NK-92 treated with Interleukin-12 subunit alpha and Interleukin-12 subunit beta, amount 100 ng/mL, for 24 hours (cell line): ENCODE data around the gene CALY.

Source experiments
- DNase-seq: peaks from one replicate; lab custom pipeline; 2025; lab: John Stamatoyannopoulos, UW

The CALY gene

DNA sequence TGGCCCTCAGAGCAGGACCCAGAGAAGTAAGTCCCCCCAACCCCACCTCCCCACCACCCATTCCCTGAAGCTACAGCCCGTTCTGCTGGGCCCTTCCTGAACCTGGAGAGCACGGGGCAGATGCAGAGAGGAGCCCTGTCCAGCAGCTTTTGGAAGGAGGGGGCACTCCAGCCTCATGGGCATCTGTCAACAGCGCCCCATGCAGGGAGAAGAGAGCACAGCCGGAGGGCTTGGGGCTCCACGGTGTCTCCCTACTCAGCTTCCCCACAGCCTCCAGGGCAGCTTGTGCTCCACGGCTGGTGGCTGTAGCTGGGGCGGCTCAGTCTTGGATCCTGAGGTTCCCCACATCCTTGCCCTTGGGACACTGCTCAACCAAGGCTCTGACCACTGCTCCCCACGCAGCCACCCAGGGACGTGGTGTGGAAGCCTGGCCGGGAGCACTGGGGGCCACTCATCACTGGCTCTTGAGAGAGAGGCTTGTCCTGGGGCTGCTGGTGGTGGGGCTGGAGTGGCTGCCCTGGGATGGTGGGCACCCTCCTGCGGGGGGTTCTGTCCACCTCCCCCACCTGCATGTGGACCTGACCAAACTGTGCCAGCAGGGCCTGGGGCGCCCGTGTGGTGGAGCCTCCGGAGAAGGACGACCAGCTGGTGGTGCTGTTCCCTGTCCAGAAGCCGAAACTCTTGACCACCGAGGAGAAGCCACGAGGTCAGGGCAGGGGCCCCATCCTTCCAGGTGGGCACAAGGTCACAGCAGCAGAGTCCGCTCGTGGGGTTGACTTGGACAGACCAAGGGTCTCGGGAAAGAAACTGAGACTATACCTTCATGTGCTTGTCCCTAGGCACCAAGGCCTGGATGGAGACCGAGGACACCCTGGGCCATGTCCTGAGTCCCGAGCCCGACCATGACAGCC, 15.0 kb upstream of the CALY start:
- DNase-seq, result no peak

DNA sequence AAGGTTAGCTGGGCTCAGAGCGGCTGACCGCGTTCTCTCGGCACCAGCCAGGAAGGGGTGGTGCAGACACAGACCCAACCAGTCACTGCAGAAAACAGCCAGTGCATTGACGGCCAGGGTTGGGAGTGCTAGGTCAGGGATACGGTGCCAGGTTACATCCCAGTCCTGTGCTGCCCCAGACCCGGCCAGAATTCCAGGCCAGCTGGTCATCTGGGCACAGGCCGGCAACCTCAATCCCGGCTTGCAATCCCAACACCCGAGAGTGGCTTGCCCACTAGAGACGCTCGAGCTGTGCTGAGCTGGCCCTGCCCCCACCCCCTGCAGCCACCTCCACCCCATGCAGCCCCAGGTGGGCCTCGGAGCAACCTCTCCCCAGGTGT, 14.2 kb upstream of the CALY start:
- no peak for DNase-seq

DNA sequence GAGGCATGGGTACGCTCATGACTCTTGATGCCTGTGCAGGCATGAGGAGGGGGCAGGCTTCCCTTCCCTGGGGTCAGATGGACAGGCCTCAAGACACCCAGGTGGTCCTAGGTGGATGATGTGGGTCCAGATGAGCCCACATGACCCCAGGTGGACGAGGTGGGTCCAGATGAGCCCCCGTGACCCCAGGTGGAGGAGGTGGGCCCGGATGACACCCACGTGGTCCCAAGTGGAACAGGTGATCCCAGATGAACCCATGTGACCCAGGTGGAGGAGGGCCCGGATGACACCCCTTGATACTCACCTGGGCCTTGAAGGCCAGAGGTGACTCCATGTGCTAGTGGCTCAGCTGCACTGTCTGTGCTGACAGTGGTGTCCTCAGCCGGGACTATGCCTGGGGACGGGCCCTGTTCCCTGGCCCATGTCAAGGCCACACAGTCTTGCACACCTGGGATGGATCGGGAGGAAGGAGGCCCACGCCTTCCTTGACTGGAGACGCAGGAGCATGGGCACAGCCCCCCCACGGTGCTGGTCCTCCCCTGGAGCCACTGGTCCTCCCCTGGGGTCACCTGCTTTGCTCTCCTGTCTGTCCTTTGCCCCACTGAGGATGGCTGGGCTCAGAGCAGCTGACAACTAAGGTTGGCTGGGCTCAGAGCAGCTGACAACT, 13.7 kb upstream of the CALY start:
- DNase-seq, result no peak

DNA sequence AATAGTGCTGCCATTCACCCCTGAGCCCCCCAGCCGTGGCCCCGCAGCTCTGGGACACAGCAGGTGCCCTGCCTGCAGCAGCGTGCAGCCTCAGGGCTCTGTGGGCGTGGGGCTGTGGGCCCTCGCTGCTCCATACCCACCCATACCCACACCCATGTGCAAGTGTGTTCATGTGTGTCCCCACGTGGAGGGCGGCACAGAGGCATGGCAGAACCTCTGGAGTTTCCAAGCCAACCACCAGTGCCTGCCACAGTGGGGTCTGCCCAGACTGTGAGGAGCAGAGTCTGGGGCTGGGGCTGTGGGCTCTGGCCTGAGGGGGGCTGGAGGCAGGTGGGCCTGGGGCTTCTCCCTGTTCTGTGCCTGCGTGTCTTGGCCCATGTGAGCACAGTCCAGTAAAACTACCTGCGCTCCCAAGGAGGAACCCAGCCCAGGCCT, 12.9 kb upstream of the CALY start:
- DNase-seq, result no peak

DNA sequence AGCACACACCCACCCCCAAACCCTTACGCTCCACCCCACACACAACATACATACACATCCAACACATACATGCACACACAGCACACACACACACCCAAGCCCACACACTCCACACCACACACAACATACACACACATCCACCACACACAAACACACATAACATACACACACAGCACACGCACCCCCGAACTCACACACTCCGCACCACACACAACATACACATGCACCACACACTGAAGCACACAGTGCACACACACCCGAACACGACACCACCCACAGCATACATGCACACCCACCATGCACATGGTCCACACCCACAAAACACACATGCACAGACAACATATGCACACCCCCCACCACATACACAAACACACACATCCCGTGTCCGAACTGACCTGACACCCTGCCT, 12.5 kb upstream of the CALY start:
- DNase-seq, result no peak

DNA sequence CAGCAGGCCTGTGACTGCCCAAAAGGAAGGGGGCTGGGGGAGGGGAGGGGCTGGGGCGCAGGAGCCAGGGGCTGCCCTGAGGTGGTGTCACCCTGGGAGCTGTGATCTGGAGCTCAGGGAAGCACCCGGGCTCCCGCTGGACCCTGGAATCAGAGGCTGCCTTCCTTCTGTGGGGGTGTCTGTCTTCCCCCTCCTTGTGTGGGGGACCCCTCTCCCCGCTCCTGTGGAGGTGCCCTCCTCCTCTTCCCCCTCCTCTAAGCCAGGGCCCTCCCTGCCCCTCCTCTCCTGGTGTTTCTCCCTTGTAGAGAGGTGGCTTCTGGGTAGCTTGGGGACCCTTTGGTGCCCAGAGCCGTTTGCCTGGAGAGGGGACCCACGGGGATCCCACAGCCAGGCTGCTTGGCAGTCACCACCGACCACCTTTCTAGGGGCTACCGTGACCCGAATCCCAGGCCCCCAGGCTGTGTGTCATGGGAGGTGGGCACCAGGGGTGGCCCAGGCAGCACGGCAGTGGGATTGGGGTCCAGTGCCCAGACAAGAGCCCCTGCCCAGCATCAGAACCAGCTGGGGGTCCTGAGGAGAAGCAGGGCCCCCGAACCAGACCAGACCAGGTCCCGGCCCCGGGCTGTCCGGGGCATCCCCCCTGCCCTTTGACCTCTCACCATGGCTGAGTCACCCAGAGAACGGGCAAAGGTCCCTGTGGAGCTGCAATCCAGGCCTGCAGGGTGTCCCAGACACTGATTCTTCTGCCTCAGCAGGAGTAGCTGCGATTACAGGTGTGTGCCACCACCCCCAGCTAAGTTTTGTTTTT, 11.2 kb upstream of the CALY start:
- no peak for DNase-seq

DNA sequence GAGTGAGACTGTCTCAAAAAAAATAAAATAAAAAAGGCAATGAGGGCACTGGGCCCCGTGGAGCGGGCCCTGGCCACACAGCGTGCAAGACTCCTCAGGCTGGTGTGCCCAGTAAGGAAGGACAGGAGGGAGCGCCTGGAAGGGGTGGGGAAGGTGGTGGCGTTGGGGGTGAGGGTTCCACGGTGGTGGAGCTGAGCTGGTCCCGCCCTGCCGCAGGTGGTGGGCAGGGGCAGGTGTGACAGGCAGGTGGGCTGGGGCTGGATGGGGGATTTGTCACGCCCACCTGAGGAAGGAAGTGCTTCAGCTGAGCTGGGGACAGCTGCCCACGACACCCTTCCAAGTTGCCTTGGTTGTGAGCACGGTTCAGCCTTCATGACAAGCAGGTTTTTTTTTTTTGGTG, 9.7 kb upstream of the CALY start:
- no peak for DNase-seq

DNA sequence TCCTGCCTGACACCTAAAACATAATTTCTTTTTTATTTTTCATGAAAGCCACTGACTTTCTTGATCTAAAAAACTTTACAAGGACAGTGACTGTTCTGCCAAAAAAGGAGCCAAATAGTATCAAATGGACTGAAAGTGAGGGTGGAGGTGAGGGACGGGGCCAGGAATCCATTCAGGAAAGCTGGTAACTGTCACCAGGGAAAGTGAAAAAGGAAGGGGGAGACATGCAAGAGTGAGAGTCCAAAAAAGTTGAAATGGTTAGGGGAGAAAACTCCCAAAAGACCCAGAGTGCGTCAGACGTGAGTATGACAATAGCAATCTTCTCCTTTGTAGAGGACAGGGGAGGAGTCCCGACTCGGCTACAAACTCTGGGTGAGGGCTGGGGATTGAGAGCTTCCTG, 7.5 kb upstream of the CALY start:
- no peak for DNase-seq

DNA sequence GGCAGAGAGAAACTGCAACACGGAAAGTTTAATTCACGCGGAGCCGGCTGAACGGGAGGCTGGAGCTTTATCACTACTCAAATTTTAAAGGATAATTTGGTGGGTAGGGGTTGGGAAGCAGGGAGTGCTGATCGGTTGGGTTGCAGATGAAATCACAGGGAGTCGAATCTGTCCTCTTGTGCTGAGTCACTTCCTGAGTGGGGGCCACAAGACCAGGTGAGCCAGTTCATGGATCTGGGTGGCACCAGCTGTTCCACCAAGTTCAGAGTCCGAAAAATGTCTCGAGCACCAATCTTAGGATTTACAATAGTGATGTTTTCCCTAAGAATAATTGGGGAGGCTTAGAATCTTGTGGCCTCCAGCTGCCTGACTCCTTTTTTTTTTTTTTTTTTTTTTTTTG, 6.9 kb upstream of the CALY start:
- DNase-seq, result no peak

DNA sequence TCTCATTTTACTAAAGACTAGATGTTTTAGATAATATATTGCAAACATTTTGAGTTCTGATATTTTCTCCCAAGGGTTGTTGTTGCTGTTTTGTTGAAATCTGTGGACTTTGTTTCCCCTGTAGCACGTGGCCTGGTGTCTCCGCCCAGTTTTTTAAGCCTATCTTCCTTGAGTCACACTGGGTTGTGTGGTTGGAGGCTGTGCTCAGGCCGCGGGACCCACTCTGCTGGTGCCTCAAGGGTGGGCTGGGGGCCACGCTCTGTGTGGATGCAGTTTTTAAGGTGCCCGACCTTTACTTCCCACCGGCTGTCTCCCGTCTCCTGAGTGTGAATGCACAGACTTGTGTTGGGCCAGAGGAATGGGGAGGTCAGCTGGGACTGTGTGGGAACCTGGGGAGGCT, 6.2 kb upstream of the CALY start:
- DNase-seq, result no peak

DNA sequence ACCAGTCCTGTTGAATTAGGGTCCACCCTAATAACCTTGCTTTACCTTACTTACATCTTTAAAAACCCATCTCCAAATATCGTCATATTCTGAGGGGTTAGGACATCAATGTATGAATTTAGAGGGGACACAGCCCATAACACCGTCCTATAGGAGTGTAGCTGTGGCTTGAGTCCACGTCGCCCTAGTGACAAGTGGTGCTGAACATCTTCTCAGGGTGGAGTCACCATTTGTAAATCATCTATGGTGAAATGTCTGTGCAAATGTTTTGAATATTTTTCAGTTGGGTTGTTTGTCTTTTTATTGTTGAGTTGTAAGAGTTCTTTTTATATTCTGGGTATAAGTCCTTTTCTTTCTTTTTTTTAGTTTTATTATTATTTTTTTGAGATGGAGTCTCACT, 5.3 kb upstream of the CALY start:
- no peak for DNase-seq

DNA sequence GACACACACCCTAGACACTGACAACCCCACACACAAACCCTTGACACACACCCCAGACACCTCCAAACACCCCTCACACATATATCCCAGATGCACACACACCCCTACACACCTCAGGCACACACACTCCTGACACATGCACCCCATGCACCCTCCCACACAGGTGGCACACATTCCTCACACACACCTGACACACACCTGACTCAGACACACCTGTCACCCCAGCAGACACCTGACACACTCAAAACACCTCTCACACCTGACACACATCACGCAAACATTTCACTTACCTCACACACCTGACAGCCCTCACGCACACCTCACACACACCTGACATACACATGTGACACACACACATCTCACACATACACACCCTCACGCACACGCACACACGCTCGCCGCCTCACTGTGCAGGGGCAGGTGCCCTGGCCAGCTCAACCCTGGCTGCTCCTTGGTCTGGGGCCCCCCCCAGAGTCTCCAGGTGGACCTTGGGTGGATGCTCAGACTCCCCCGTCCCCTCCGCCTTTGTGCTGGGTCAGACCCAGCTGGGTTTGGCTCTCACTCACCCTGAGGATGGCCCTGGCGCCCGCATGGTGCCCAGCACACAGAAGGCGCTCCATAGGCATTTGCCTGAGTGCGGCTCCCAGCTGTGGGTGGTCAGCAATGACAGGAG, 3.1 kb upstream of the CALY start:
- no peak for DNase-seq

DNA sequence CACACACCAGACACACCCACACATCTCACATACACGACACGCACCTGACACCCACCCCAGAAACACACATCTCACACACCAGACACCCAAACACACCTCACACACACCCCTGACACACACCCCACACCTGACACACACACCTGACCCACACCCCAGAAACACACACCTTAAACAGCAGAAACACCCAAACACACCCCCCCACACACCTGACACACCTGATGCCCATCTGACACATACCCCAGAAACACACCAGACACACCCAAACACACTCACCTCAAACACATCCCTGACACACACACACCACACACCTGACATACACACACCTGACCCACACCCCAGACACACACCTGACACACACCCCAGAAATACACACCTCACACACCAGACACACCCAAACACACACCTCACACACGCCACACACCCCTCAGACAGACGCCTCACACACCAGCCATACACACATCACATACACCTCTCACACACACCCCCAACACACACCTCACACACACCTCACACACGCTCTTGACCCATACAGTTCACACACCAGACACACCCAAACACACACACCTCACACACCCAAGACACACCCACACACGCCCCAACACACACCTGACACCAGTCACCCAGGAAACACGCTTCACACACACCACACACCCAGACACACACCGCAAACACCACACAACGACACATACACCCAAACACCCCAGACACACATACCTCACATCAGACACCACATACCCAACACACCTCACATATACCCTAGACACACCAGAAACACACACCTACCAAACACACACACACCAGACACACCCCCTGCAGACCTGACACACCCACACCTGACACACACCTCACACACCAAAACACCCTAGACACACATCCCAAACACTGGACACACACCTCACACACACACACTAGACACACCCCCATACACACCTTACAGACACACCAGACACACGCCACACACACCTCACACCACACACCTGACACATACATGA, 1.7 kb upstream of the CALY start:
- no peak for DNase-seq

DNA sequence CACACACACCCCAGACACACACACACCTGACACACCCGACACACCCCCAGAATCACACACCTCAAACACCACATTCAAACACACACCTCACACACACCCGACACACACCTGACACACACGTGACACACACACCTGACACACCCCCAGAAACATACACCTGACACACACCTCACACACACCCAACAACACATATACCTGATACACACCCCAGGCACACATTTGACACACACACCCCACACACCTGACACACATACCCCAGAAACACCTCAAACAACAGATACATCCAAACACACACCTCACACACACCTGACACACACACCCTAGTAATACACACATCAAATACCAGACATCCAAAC, 652 bp upstream of the CALY start:
- no peak for DNase-seq

DNA sequence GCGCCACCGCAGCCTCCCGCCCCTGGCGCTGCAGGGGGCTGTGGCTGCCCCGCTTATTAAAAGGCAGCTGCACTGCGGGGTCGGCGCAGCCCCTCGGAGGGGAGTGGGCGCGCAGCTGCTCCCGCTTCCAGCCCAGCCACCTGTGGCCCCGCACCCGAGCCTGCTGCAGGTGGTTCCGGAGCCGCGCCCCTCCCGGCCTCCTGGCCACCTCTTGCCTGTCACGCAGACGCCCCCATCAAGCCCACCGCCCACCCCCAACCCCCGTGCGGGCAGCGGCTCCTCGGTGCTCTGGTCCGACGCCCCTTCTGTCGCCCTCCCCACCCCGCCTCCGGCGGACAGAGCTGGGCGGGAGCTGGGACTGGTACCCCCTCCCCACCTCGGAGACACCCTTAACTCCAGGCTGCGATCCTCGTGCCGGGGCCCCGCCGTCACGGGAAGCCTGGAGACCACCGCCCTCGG, 549 bp downstream of the CALY start:
- no peak for DNase-seq

DNA sequence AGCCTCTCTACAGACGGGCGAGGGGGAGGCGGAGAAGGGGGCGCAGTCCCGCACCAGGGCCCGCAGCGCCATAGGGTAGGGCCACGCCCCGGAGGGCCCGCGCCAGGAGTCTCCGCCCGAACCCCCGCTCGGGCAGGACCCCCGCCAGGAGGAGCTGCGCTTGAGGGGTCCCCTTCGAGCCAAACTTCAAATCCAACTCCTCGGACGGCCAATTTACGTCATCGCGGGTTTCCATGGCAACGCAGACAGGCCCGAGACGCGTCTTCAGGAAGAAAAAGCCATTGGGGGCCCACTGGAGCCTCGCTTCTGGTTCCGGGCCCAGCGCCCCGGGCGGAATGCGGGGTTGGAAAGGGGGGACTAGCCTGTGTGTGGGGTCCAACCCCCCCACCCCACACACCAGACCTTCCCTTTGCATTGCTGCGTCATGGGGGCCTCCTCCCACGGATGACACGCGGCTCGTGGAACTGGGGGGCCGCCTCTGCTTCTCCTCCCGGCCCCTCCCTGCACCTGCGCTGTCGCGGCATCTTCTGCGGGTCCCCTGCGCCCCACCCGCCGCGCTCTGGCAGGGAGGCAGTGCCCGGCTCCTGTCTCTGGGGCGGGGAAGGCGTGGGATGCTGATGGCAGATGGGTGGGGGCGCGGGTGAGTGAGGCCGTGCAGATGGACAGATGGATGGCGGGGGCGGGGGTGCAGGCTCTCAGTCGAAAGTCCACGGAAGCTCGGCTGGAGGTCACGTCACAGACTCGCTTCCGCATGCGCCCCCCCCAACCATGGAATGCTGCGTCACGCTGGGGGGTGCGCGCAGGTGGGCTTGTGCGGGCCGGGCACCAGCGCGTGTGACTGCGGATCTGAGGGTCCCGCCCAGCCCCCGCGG, 1.2 kb downstream of the CALY start:
- DNase-seq, result no peak

DNA sequence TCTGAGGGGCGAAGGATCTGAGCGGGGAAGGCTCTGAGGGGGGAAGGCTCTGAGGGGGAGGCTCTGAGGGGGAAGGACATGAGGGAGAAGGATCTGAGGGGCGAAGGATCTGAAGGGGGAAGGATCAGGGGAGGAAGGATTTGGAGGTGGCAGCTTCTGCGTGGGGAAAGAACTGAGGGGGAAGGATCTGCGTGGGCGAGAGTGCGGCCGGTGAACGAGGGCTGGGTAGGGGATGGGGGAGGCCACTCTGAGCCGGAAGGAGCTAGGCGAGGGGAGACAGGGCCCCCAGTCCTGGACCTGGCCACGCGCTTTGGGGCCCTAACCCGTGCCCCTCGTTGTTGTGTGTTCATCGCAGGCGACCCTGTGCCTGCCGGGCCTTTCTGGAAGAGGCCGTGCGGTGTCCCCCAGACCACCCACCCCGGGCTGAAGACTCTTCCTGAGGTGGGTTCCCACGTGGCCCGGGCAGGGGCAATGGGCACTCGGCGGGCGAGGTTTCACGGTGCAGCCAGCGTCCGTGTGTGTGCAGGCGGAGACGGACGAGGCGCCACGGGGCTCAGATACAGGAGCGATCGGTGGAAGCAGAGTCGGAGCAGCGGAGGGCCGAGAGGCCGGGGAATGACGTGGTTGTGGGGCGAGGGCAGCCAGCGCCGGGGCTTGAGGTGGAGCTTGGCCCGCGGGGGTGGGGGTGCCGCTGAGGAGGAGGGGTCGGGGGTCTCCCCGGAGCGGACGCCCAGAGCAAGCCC, 2.0 kb downstream of the CALY start:
- no peak for DNase-seq

DNA sequence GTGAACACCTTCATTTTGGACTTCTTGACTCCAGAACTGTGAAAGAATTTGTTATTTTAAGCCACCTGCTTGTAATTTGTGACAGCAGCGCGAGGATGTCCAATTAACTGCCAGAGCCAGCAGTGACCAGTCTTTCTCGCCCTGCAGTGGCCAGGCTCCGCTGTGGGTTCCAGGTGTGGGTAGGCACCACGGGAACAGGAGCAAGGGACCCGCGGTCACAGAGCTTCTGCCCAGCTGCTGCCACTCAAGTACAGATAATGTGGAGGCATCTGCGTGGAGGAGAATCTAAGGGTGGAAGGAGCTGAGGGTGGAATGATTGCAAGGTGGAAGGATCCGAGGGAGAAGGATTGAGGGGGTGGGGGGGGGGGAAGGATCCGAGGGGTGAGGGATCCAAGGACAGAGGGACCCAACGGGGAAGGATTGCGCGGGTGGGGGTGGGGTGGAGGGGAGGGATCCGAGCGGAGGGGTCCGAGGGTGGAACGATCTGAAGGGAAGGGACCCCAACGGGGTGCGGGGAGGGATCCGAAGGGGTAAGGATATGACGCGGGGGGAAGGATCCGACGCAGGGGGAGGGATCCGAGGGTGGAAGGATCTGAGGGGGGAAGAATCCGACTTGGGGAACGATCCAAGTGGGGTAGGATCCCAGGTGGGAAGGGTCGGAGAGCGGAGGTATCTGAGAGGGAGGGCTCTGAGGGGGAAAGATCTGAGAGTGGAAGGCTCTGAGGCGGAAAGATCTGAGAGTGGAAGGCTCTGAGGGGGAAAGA, 3.6 kb downstream of the CALY start:
- no peak for DNase-seq
